ENCODE data around the gene BCAT1.
A peak's percentile ranks its signal among the peaks of the same experiment; 100 is the strongest.
"Not testable (repeated sequence)": the region's sequence is repeated elsewhere in the genome, so short reads cannot be mapped to it uniquely, and the experiment has no call there.

Gene BCAT1

GRCh38 chr12:24901576-24902461 is 47.1 kb downstream of the BCAT1 start:
- no peak for DNase-seq (ENCODE audit: low spot score)

DNA sequence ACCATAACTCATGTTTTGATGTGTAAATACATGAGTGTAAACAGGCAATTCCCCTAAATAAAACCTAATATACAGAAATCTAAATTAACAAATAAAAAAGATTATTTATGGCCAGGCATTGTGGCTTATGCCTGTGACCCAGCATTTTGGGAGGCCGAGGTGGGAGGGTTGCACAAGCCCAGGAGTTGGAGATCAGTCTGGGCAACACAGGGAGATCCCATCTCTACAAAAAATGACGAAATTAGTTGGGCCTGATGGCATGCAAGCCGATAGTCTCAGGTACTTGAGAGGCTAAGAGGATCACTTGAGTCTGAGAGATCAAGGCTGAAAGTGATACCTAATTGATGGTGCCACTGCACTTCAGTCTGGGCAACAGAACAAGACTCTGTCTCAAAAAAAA is 48.7 kb downstream of the BCAT1 start:
- DNase-seq (ENCODE audit: low spot score), result no peak

DNA sequence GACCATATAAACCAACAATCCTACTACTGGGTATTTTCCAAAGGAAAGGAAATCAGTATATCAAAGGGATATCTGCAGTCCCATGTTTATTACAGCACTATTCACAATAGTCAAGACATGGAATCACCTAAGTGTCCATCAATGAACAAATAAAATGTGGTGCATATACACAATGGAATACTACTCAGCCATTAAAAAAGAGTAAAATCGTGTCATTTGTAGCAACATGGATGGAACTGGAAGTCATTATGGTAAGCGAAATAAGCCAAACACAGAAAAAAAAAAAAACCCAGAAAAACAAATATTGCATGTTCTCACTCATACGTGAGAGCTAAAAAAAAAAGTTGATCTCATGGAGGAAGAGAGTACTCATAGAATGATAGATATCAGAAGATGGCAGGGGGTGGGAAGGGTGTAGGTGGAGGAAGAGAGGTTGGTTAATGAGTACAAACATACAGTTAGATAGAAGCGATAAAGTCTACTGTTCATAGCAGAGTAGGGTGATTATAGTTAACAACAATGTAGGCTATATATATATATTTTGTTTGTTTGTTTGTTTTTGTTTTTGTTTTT is 49.3 kb downstream of the BCAT1 start:
- no peak for DNase-seq (ENCODE audit: low spot score)

DNA sequence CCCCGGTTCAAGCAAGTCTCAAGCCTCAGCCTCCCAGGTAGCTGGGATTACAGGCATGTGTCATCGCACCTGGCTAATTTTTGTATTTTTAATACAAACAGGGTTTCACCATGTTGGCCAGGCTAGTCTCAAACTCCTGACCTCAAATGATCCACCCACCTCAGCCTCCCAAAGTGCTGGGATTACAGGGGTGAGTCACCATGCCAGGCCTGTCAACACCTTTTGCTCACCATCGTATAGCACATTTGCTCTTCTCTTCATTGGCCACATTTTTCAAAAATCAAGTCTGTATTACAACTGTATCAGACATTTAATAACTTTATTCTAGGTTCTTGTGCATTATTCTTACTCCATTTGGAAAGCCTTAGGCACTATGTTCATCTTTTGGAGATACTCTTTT is 50.3 kb downstream of the BCAT1 start:
- no peak for DNase-seq (ENCODE audit: low spot score)

DNA sequence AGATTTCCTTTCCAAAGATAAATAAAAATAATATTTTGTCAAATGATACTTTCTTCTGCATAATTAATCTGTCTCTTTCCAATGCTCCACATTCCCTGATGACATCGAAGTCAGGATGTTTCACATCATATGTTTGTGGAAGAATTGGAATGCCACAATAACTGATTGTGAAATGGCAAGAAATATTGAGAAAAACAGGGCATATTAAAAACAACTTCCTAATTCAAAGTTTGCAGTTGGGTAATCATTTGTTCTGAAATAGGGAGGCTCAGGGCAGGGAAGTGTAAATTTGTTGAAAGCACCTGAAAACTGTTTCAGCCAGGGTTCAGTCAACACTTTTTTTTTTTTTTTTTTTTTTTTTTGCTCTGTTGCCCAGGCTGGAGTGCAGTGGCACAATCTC is 50.7 kb downstream of the BCAT1 start:
- no peak for DNase-seq (ENCODE audit: low spot score)

DNA sequence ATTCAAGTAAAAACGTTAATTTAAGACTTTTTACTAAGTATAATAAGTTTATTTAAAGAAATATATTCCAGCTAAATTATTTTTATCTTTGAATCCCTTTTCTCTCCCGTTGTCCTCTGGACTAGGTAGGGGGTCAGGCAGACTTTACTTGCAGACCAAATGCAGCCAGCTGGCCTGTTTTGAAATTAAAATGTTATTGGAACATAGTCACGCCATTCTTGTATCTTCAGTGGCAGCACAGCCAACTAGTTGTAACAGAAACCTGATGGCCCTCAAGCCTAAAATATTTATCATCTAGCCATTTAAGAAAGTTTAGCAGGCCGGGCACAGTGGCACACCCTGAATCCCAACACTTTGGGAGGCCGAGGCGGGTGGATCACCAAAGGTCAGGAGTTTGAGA is 52.7 kb downstream of the BCAT1 start:
- no peak for DNase-seq (ENCODE audit: low spot score)

DNA sequence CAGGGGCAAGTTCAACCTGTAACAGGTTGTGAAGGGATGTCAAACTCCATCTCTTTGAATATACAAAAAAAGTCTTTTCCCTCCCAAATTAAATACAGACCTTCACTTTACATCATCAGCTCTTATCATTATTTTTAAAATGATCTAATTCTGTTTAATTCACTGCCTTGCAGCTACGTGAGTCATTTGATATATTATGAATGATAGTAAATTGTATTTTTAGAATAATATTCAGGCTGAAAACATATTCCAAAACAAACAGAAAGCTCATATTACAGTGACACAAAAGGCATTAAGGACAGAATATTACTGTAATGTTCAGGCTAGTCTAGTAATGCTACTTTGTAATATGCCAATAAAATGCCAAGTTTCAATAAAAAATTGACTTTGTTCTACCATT is 53.3 kb downstream of the BCAT1 start:
- no peak for DNase-seq (ENCODE audit: low spot score)

GRCh38 chr12:24894879-24895278 is 54.0 kb downstream of the BCAT1 start:
- peak; percentile 51 for DNase-seq (ENCODE audit: low spot score)

- DNase-seq (ENCODE audit: low spot score), result no peak
Observed at GRCh38 chr12:24890048-24890803, 58.7 kb downstream of the BCAT1 start.

GRCh38 chr12:24889411-24889810 is 59.5 kb downstream of the BCAT1 start:
- no peak for DNase-seq (ENCODE audit: low spot score)

GRCh38 chr12:24888813-24889212 is 60.1 kb downstream of the BCAT1 start:
- DNase-seq (ENCODE audit: low spot score), result no peak

- DNase-seq (ENCODE audit: low spot score), result no peak
Observed at GRCh38 chr12:24884911-24885310, 64.0 kb downstream of the BCAT1 start.

- DNase-seq (ENCODE audit: low spot score), result no peak
Observed at GRCh38 chr12:24881724-24882371, 67.1 kb downstream of the BCAT1 start.

- no peak for DNase-seq (ENCODE audit: low spot score)
Observed at GRCh38 chr12:24881227-24881626, 67.7 kb downstream of the BCAT1 start.

- DNase-seq (ENCODE audit: low spot score), result no peak
Observed at GRCh38 chr12:24880732-24881131, 68.2 kb downstream of the BCAT1 start.

- DNase-seq (ENCODE audit: low spot score), result no peak
Observed at GRCh38 chr12:24879644-24880043, 69.3 kb downstream of the BCAT1 start.

DNA sequence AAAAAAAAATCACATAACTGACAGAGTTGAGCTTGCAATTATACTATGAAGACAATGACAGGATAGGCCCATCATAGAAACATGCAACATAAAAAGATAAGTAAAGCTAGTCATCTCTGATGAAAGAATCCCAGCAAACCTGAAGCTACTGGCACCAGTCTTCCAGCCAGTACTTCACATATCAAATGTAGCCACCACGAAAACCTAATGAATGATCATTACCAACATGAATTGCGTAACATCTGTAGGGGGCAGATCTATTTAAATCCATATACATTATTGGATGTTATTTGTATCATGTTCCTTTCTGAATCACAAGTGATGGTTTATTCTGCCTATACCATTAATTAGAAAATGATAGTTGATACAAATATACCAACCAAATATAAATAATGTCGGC is 73.9 kb downstream of the BCAT1 start:
- DNase-seq (ENCODE audit: low spot score), result no peak

DNA sequence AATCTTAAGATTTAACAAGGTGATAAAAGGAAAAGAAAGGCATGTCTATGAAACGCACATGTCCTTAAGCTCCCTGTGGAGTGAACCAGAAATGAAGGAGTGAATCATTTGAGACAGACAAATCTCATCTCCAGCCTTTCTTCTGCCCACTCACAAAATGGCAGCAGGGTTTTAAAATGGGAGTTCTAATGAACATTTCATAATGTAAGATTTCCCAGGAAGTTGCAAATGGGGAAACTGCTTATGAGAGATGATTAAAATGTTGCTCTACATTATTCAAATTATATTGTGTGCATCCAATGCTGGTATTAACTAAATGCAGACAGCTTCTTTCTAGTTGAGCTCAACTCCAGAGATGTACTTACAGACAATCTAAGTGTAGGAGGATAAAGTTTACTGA is 76.7 kb downstream of the BCAT1 start:
- no peak for DNase-seq (ENCODE audit: low spot score)

GRCh38 chr12:24866139-24866538 is 82.8 kb downstream of the BCAT1 start:
- not testable (repeated sequence) for DNase-seq (ENCODE audit: low spot score)

DNA sequence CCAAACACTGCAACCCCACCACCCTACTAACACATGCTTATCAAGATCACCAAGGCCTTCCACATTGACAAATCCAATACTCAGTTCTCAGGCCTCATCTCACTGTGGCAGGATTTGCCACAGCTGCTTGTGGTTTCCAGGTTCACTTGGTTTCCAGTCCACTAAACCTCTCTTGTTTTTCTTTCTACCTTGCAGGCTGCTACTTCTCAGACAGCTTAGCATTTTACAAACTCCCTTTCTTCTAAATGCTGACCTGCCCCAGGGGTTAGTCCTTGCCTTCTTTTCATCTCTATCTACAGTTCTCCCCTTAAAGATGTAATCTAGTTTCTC is 84.1 kb downstream of the BCAT1 start:
- DNase-seq (ENCODE audit: low spot score), result no peak

GRCh38 chr12:24861766-24862540 is 86.9 kb downstream of the BCAT1 start:
- no peak for DNase-seq (ENCODE audit: low spot score)

- no peak for DNase-seq (ENCODE audit: low spot score)
Observed at GRCh38 chr12:24860546-24860945, 88.4 kb downstream of the BCAT1 start.
